Measurements from ENCODE around the gene FBXL4. TPM values are rescaled to one million over a fixed set of nuclear protein-coding genes. Genes with fewer than 3 reads are reported as not detected.

The FBXL4 gene
- total RNA-seq, 1 experiment from 2014 or later = 5.1 TPM

DNA sequence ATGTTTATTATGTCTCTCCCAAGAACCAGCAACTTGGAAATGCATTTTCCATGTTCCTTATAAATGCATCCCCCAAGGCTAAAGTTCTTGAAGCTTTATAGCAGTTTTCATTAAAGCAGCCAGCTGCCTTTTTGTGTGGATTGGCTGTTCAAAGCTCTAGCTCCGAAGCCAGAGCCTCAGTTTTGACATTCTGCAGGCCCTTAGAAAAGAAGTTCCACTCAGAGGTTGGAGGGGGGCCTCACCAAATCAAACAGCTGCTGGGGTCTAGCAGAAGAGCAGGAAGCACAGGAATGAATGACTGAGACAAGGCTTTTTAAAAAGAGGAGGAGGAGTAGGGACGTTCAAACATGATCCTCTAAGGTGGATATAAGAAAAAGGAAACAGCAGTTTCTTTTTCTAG is 117.6 kb downstream of the FBXL4 start:
- H3K9ac ChIP-seq (ENCODE audit: extremely low read depth, insufficient read length, low read length) = no peak overlapping the region
- no peaks in the 10 kb centered on the region for H3K79me1 ChIP-seq (ENCODE audit: insufficient read depth, low read depth, low read length, poor library complexity, severe bottlenecking)
- H3K79me2 ChIP-seq (ENCODE audit: insufficient read depth, low read length) = no peaks in the 10 kb centered on the region
- no peak overlapping the region for H3K4ac ChIP-seq (ENCODE audit: low read depth, low read length)
- no peak overlapping the region for H2BK12ac ChIP-seq (ENCODE audit: insufficient read length, low read depth, low read length)
- H3K56ac ChIP-seq (ENCODE audit: insufficient read length, low read depth, low read length) = no peak overlapping the region
- no peaks in the 10 kb centered on the region for H3K9me3 ChIP-seq (ENCODE audit: control insufficient read depth, low read depth, low read length)
- no peak overlapping the region for H3K4me3 Mint-ChIP-seq
- H4K20me1 ChIP-seq (ENCODE audit: control insufficient read depth, insufficient read depth, insufficient read length) = no peaks in the 10 kb centered on the region
- H3T11ph ChIP-seq (ENCODE audit: low read length) = no peak overlapping the region
- H3K9me3 Mint-ChIP-seq = peaks cover 0 to 7% of the 10 kb centered on the region in 2 experiments; a peak in 3 of 5 replicates
- H4K5ac ChIP-seq (ENCODE audit: insufficient read length, low read depth, low read length) = no peak overlapping the region
- H3K23me2 ChIP-seq (ENCODE audit: insufficient read length, low read depth, low read length, poor library complexity, severe bottlenecking) = peaks cover 37% of the 10 kb centered on the region
- H2BK20ac ChIP-seq (ENCODE audit: low read depth, low read length, poor library complexity, severe bottlenecking) = no peak overlapping the region
- DNase-seq = no peak
- H3K23ac ChIP-seq (ENCODE audit: insufficient read length, low read depth, low read length) = no peak overlapping the region
- peaks cover 82% of the 10 kb centered on the region for H3K27me3 ChIP-seq (ENCODE audit: insufficient read depth, low read length)
- no CpG with 5 or more reads among the region's 2 CpGs for WGBS (ENCODE audit: extremely low coverage, insufficient read length, low lambda C conversion rate)
- H3K4me1 Mint-ChIP-seq = peaks cover 51 to 62% of the 10 kb centered on the region in 2 experiments
- no peak overlapping the region for H3K18ac ChIP-seq (ENCODE audit: insufficient read length, low read depth, low read length)
- H3K36me3 Mint-ChIP-seq (ENCODE audit: insufficient read depth in 1 of 3, low read depth in 3 of 3) = no peaks in the 10 kb centered on the region
- H4K8ac ChIP-seq (replicated peaks; ENCODE audit: insufficient read length, low read depth, low read length) = no peak overlapping the region
- peaks cover 3% of the 10 kb centered on the region; the same call in 1 of the 2 replicates for H3K4me1 ChIP-seq (ENCODE audit: insufficient read depth, low read length)
- no peak overlapping the region for H2BK15ac ChIP-seq (ENCODE audit: low read depth, low read length)
- no peak overlapping the region for H2AK5ac ChIP-seq (ENCODE audit: insufficient read length, low read length)
- no peak overlapping the region for H3K4me2 ChIP-seq (ENCODE audit: insufficient read depth, insufficient read length, low read length)
- no peak overlapping the region for H3K14ac ChIP-seq (ENCODE audit: insufficient read depth, low read length)
- H3K27ac Mint-ChIP-seq = no peak overlapping the region
- TF ChIP-seq CTCF (conservative IDR thresholded peaks at IDR 0.05) = no peak
- H2BK120ac ChIP-seq (ENCODE audit: low read depth, low read length, poor library complexity, severe bottlenecking) = no peak overlapping the region
- H4K91ac ChIP-seq (ENCODE audit: insufficient read length, low read depth, low read length) = no peak overlapping the region
- H3K27me3 Mint-ChIP-seq (ENCODE audit: low read depth) = peaks cover 98% of the 10 kb centered on the region
- no peak overlapping the region for H3K27ac ChIP-seq (ENCODE audit: insufficient read length, low read depth, low read length)
- no peak overlapping the region for H2BK5ac ChIP-seq (ENCODE audit: insufficient read length, low read length)
- no peak overlapping the region for H2AFZ ChIP-seq (ENCODE audit: low read length)

Measured in H9 (cell line).